NCI-H1048 (cell line): ENCODE results near the gene HSPA1A.
A peak's percentile ranks its signal among the peaks of the same experiment; 100 is the strongest.
"Not testable (repeated sequence)": the region's sequence is repeated elsewhere in the genome, so short reads cannot be mapped to it uniquely, and the experiment has no call there.

Experiments used
- DNase-seq: peaks from one replicate; lab custom pipeline; 2025; lab: John Stamatoyannopoulos, UW

HSPA1A gene

GRCh38 chr6:31836474-31837368 lies 21.4 kb downstream of the HSPA1A start:
- no peak for DNase-seq

- no peak for DNase-seq
These were observed 22.2 kb downstream of the HSPA1A start for GRCh38 chr6:31837369-31838113.

- not testable (repeated sequence) for DNase-seq
These were observed 22.8 kb downstream of the HSPA1A start for GRCh38 chr6:31838114-31838553.

GRCh38 chr6:31838968-31839367 lies 23.6 kb downstream of the HSPA1A start:
- DNase-seq = no peak

- not testable (repeated sequence) for DNase-seq
These were observed 24.4 kb downstream of the HSPA1A start for GRCh38 chr6:31839779-31840126.

GRCh38 chr6:31842053-31842452 lies 26.7 kb downstream of the HSPA1A start:
- DNase-seq = no peak

GRCh38 chr6:31844507-31844906 lies 29.2 kb downstream of the HSPA1A start:
- DNase-seq = no peak

GRCh38 chr6:31847276-31847978 lies 32.1 kb downstream of the HSPA1A start:
- DNase-seq = no peak

GRCh38 chr6:31850765-31851484 lies 35.6 kb downstream of the HSPA1A start:
- DNase-seq = no peak

GRCh38 chr6:31851485-31851832 lies 36.1 kb downstream of the HSPA1A start:
- no peak for DNase-seq

GRCh38 chr6:31851980-31852718 lies 36.8 kb downstream of the HSPA1A start:
- not testable (repeated sequence) for DNase-seq

- DNase-seq = not testable (repeated sequence)
These were observed 42.4 kb downstream of the HSPA1A start for GRCh38 chr6:31857774-31858173.

- DNase-seq = no peak
These were observed 43.4 kb downstream of the HSPA1A start for GRCh38 chr6:31858707-31859106.

GRCh38 chr6:31859923-31860322 lies 44.6 kb downstream of the HSPA1A start:
- no peak for DNase-seq

GRCh38 chr6:31860349-31860748 lies 45.0 kb downstream of the HSPA1A start:
- no peak for DNase-seq

- no peak for DNase-seq
These were observed 45.8 kb downstream of the HSPA1A start for GRCh38 chr6:31861150-31861549.

- no peak for DNase-seq
These were observed 46.6 kb downstream of the HSPA1A start for GRCh38 chr6:31861919-31862343.

- DNase-seq = peak; percentile 100
These were observed 47.2 kb downstream of the HSPA1A start, which contains the start of gene NEU1 for GRCh38 chr6:31862344-31863235. NEU1 (minus strand) TSS chr6:31862821; CDS start chr6:31862776, 45 bp downstream.

- DNase-seq = not testable (repeated sequence)
These were observed 48.8 kb downstream of the HSPA1A start for GRCh38 chr6:31864123-31864562.

GRCh38 chr6:31864818-31865204 lies 49.5 kb downstream of the HSPA1A start:
- no peak for DNase-seq
